ENCODE data around the gene CXCL8. TPM values are rescaled to one million over a fixed set of nuclear protein-coding genes. Genes with fewer than 3 reads are reported as not detected.

The CXCL8 gene
- total and polyA plus RNA-seq, 2 of the 8 experiments (the other 6 are each of a cell fraction or from before 2014, with no cell fraction given): not detected

DNA sequence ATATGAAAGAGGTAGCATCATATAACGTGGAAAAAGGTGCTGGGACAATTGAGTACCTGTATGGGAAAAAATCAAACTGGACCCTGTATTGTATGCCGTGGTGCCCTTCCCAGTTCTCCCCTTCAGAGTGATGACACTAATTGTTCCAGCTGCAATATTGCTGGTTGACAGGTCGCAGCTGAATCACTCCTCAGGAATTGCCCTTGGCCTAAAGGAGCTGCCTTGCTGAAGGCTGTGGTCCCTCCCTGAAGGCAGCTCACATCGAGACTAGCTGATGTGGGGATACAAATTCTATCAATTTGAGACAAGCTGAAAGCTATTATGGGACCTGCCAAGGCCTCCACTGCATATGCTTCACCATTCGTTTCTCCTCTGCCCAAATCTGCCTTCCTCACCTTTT is 39.3 kb upstream of the CXCL8 start:
- Histone ChIP-seq H3K4me2 (ENCODE audit: insufficient read depth in 1 of 2, low read depth in 2 of 2, low read length in 2 of 2) (no peak overlapping the region), H3K56ac (replicated peaks; ENCODE audit: insufficient read length, low read depth, low read length) (no peak overlapping the region), H2BK5ac (ENCODE audit: low read depth, low read length) (no peak overlapping the region; the same call in 1 of the 2 replicates), H2AFZ (ENCODE audit: low read length) (no peak overlapping the region), H2BK15ac (ENCODE audit: low read length) (no peak overlapping the region), H2BK20ac (ENCODE audit: low read length) (no peak overlapping the region), H4K91ac (replicated peaks; ENCODE audit: insufficient read length, low read length) (no peak overlapping the region), H3K4ac (replicated peaks; ENCODE audit: insufficient read length, low read depth, low read length) (no peak overlapping the region), H3K79me1 (ENCODE audit: low read depth, low read length) (no peaks in the 10 kb centered on the region), H3K27me3 (replicated peaks in 1 of 4; ENCODE audit: control insufficient read depth in 3 of 4, extremely low read depth in 1 of 4, insufficient read depth in 3 of 4, low read length in 3 of 4) (no peaks in the 10 kb centered on the region), H4K8ac (ENCODE audit: extremely low read depth, insufficient read depth, low read length) (no peak overlapping the region), H3K23me2 (ENCODE audit: low read depth, low read length) (no peaks in the 10 kb centered on the region), H3K4me1 (replicated peaks in 1 of 4; ENCODE audit: control insufficient read depth in 3 of 4, insufficient read depth in 4 of 4, low read length in 3 of 4) (peaks cover 0 to 7% (median 4%) of the 10 kb centered on the region in 4 experiments; a peak in 5 of 7 replicates), H3K9me3 (ENCODE audit: insufficient read depth in 2 of 2, low read depth in 1 of 2, low read length in 1 of 2) (no peaks in the 10 kb centered on the region), H3K27ac (ENCODE audit: low read depth, low read length) (no peak overlapping the region; the same call in 1 of the 2 replicates), H2BK120ac (replicated peaks; ENCODE audit: low read depth, low read length) (no peak overlapping the region), H3K36me3 (ENCODE audit: control insufficient read depth in 2 of 4, insufficient read depth in 4 of 4, low read length in 3 of 4) (no peaks in the 10 kb centered on the region), H2BK12ac (ENCODE audit: low read depth, low read length) (no peak overlapping the region; the same call in 1 of the 2 replicates), H3K79me2 (ENCODE audit: control insufficient read depth in 1 of 2, insufficient read depth in 2 of 2, low read length in 2 of 2) (no peaks in the 10 kb centered on the region), H2AK5ac (ENCODE audit: low read depth, low read length) (no peak overlapping the region), H3K18ac (ENCODE audit: extremely low read depth, low read length) (no peak overlapping the region), H3K4me3 (ENCODE audit: extremely low read depth in 1 of 4, insufficient read depth in 2 of 4, low read depth in 3 of 4, low read length in 4 of 4) (no peak overlapping the region), H4K20me1 (replicated peaks in 1 of 2; ENCODE audit: control insufficient read depth in 1 of 2, insufficient read depth in 2 of 2, low read length in 2 of 2) (no peaks in the 10 kb centered on the region), H3K23ac (ENCODE audit: insufficient read length) (no peak overlapping the region), H3K9ac (replicated peaks in 1 of 4; ENCODE audit: extremely low read depth in 1 of 4, low read depth in 3 of 4, low read length in 3 of 4) (no peak overlapping the region), H4K5ac (ENCODE audit: insufficient read length, low read depth, low read length) (no peak overlapping the region), H3K14ac (ENCODE audit: insufficient read length) (no peak overlapping the region)
- CTCF ChIA-PET (ENCODE audit: partially characterized antibody): interaction anchor here (0.9 to 1.1 kb wide), 2 partner anchors 19 to 29 kb away, joined by 3 to 4 read pairs; no protein-coding TSS in a partner anchor
- no peak for TF ChIP-seq TCF12 (IDR thresholded peaks at IDR 0.05; ENCODE audit: low read depth, low read length)
- TF ChIP-seq RNF2 (IDR thresholded peaks at IDR 0.05; ENCODE audit: borderline replicate concordance, low read depth, low read length, missing control alignments, poor library complexity, severe bottlenecking): no peak
- TF ChIP-seq POLR2AphosphoS5 (IDR thresholded peaks at IDR 0.05; ENCODE audit: low read depth, low read length): no peak
- TF ChIP-seq POLR2A (IDR thresholded peaks at IDR 0.05; ENCODE audit: control extremely low read depth in 1 of 2, low read depth in 2 of 2, low read length in 2 of 2): no peak
- no peak for TF ChIP-seq EGR1 (IDR thresholded peaks at IDR 0.05; ENCODE audit: borderline replicate concordance, low read depth, low read length)
- TF ChIP-seq NRF1 (IDR thresholded peaks at IDR 0.05; ENCODE audit: low read depth, low read length): no peak
- no peak for TF ChIP-seq YY1 (IDR thresholded peaks at IDR 0.05; ENCODE audit: low read depth, low read length)
- TF ChIP-seq PHF8 (conservative IDR thresholded peaks at IDR 0.05; ENCODE audit: low read depth, low read length): no peak
- TF ChIP-seq RFX5 (IDR thresholded peaks at IDR 0.05; ENCODE audit: borderline replicate concordance, low read depth, low read length): no peak
- TF ChIP-seq, protein P1, sequence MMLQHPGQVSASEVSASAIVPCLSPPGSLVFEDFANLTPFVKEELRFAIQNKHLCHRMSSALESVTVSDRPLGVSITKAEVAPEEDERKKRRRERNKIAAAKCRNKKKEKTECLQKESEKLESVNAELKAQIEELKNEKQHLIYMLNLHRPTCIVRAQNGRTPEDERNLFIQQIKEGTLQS (IDR thresholded peaks at IDR 0.05; ENCODE audit: insufficient read depth, low read depth, low read length): no peak
- TF ChIP-seq SP2 (IDR thresholded peaks at IDR 0.05; ENCODE audit: low read length): no peak
- TF ChIP-seq CBX5 (IDR thresholded peaks at IDR 0.05; ENCODE audit: low read depth, low read length): no peak
- no peak for TF ChIP-seq EZH2 (IDR thresholded peaks at IDR 0.05; ENCODE audit: low read depth, low read length, severe bottlenecking)
- no peak for DNase-seq (ENCODE audit: low read depth in 1 of 2, low spot score in 2 of 2)
- WGBS, 2 experiments (ENCODE audit: extremely low coverage in 1 of 2, insufficient coverage in 1 of 2, insufficient read length in 1 of 2, insufficient replicate concordance in 2 of 2, low coverage in 1 of 2, low lambda C conversion rate in 2 of 2, missing lambda C conversion rate in 1 of 2): 90% methylated on average over 5 of the region's 5 CpGs; no CpG with 5 or more reads in 1 of the 2 experiments
- no peak for FAIRE-seq
- POLR2A ChIA-PET (ENCODE audit: partially characterized antibody): no interaction called here

Measured in H1 (cell line).